ENCODE results near the gene FDX1.
"Not testable (repeated sequence)": the region's sequence is repeated elsewhere in the genome, so short reads cannot be mapped to it uniquely, and the experiment has no call there.

FDX1 gene

GRCh38 chr11:110429731-110430266, at the start of gene FDX1:
Gene FDX1 (plus strand): TSS chr11:110429948. CDS start chr11:110430121, 173 bp downstream.
- DNase-seq: peak; percentile 92

- DNase-seq: peak; percentile 31
Observed at GRCh38 chr11:110380836-110381622, 48.7 kb upstream of the FDX1 start.

- not testable (repeated sequence) for DNase-seq
Observed at GRCh38 chr11:110388231-110388630, 41.5 kb upstream of the FDX1 start.

GRCh38 chr11:110389965-110390364, 39.8 kb upstream of the FDX1 start:
- no peak for DNase-seq

- DNase-seq: no peak
Observed at GRCh38 chr11:110392056-110392455, 37.7 kb upstream of the FDX1 start.

- not testable (repeated sequence) for DNase-seq
Observed at GRCh38 chr11:110397668-110398286, 32.0 kb upstream of the FDX1 start.

GRCh38 chr11:110403585-110403984, 26.2 kb upstream of the FDX1 start:
- DNase-seq: not testable (repeated sequence)

- not testable (repeated sequence) for DNase-seq
Observed at GRCh38 chr11:110405636-110406035, 24.1 kb upstream of the FDX1 start.

- no peak for DNase-seq
Observed at GRCh38 chr11:110407315-110407714, 22.4 kb upstream of the FDX1 start.

- no peak for DNase-seq
Observed at GRCh38 chr11:110409174-110409573, 20.6 kb upstream of the FDX1 start.

- DNase-seq: no peak
Observed at GRCh38 chr11:110410651-110411050, 19.1 kb upstream of the FDX1 start.

- DNase-seq: no peak
Observed at GRCh38 chr11:110415081-110415480, 14.7 kb upstream of the FDX1 start.

GRCh38 chr11:110421658-110422057, 8.1 kb upstream of the FDX1 start:
- DNase-seq: not testable (repeated sequence)

GRCh38 chr11:110422306-110422905, 7.3 kb upstream of the FDX1 start:
- no peak for DNase-seq

GRCh38 chr11:110424775-110425444, 4.8 kb upstream of the FDX1 start:
- no peak for DNase-seq

- no peak for DNase-seq
Observed at GRCh38 chr11:110425751-110426545, 3.8 kb upstream of the FDX1 start.

- no peak for DNase-seq
Observed at GRCh38 chr11:110428040-110428439, 1.7 kb upstream of the FDX1 start.

GRCh38 chr11:110428956-110429730, 605 bp upstream of the FDX1 start:
- DNase-seq: peak; percentile 25

- peak; percentile 26 for DNase-seq
Observed at GRCh38 chr11:110430267-110431050, 711 bp downstream of the FDX1 start.

- peak; percentile 41 for DNase-seq
Observed at GRCh38 chr11:110431051-110431672, 1.4 kb downstream of the FDX1 start.

Measured in activated CD4-positive, alpha-beta T cell treated with anti-CD3 and anti-CD28 coated beads, Interleukin-10, Interleukin-2, amounts not matched to agents 100 ng/mL and 50 ng/mL, durations not matched to agents 16 hours and 8 hours (primary cell).